ENCODE data around the gene EFCAB6. TPM values are rescaled to one million over a fixed set of nuclear protein-coding genes. Genes with fewer than 3 reads are reported as not detected.

EFCAB6 gene
- total and polyA plus RNA-seq, 3 donors from 2014 or later = 41.3 to 108 (median 81.5) TPM

DNA sequence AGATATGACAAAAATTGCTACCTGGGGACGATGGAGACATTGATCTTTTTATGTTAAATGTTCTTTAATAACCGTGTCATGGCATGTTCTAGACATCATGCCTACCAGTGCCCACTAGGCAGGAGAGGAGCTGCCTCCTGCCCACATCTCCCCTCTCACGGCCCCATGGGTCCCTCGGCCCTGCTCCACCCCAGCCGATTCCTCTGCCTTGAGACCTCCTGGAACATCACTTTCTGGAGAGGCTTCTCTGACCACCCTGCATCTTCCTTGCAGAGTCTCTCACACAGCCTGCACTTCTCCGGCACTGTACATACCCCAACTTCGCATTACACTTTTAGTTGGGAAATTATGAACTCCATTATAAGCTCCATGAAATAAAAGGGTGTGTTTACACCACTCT is 16.8 kb downstream of the EFCAB6 start:
- Histone ChIP-seq H3K36me3 (ENCODE audit: low read depth, missing control alignments) (no peaks in the 10 kb centered on the region), H3K9me3 (no peaks in the 10 kb centered on the region), H3K27me3 (no peaks in the 10 kb centered on the region), H3K27ac (no peak overlapping the region), H3K4me3 (no peak overlapping the region), H3K4me1 (no peaks in the 10 kb centered on the region)
- intact Hi-C loops (cut with DNase I; ENCODE audit: low total_unique reads) = no loop called here
- 84 to 94% methylated on average over 7 of the region's 7 CpGs for WGBS, 2 donors
- no peak for DNase-seq
- no peak for TF ChIP-seq POLR2A (IDR thresholded peaks at IDR 0.05)
- TF ChIP-seq CTCF (IDR thresholded peaks at IDR 0.05) = no peak

- DNase-seq = no peak
- no peaks in the 10 kb centered on the region for H3K27me3 ChIP-seq
- no peaks in the 10 kb centered on the region for H3K4me1 ChIP-seq
- H3K27ac ChIP-seq = no peak overlapping the region
- intact Hi-C loops (cut with DNase I; ENCODE audit: low total_unique reads) = no loop called here
- 83 to 90% methylated on average over 5 of the region's 5 CpGs for WGBS, 2 donors
- no peaks in the 10 kb centered on the region for H3K36me3 ChIP-seq (ENCODE audit: low read depth, missing control alignments)
- no peak for TF ChIP-seq POLR2A (IDR thresholded peaks at IDR 0.05)
- no peak for TF ChIP-seq CTCF (IDR thresholded peaks at IDR 0.05)
- no peaks in the 10 kb centered on the region for H3K9me3 ChIP-seq
- H3K4me3 ChIP-seq = no peak overlapping the region
Observed at GRCh38 chr22:43792905-43793304, 19.2 kb downstream of the EFCAB6 start.

GRCh38 chr22:43789452-43789851 is 22.7 kb downstream of the EFCAB6 start:
- Histone ChIP-seq H3K4me1 (no peaks in the 10 kb centered on the region), H3K9me3 (no peaks in the 10 kb centered on the region), H3K36me3 (ENCODE audit: low read depth, missing control alignments) (no peaks in the 10 kb centered on the region), H3K27me3 (no peaks in the 10 kb centered on the region), H3K27ac (no peak overlapping the region), H3K4me3 (no peak overlapping the region)
- TF ChIP-seq CTCF (IDR thresholded peaks at IDR 0.05) (no peak), POLR2A (IDR thresholded peaks at IDR 0.05) (no peak)
- WGBS, 2 donors = 40 to 46% methylated on average over 7 of the region's 7 CpGs
- intact Hi-C loops (cut with DNase I; ENCODE audit: low total_unique reads) = no loop called here
- peak; percentile 37 for DNase-seq

DNA sequence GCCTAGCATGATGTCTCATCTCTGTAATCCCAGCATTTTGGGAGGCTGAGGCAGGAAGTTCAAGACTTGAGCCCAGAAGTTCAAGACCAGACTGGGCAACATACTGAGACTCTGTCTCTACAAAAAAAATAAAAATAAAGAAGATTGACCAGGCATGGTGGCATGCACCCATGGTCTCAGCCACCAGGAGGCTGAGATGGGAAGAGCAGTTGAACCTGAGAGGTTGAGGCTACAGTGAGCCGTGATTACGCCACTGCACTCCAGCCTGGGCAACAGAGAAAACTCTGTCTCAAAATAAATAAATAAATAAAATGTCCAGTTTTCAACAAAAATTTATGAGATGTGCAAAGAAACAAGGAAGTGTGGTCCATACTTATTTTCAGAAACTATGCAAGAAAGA is 28.3 kb downstream of the EFCAB6 start:
- Histone ChIP-seq H3K4me1 (no peaks in the 10 kb centered on the region), H3K4me3 (no peak overlapping the region), H3K27ac (no peak overlapping the region), H3K27me3 (no peaks in the 10 kb centered on the region), H3K36me3 (ENCODE audit: low read depth, missing control alignments) (no peaks in the 10 kb centered on the region), H3K9me3 (no peaks in the 10 kb centered on the region)
- TF ChIP-seq CTCF (IDR thresholded peaks at IDR 0.05) (no peak), POLR2A (IDR thresholded peaks at IDR 0.05) (no peak)
- intact Hi-C loops (cut with DNase I; ENCODE audit: low total_unique reads) = no loop called here
- DNase-seq = no peak
- WGBS, 2 donors = 97% methylated on average over 2 of the region's 2 CpGs

GRCh38 chr22:43782448-43782847 is 29.7 kb downstream of the EFCAB6 start:
- Histone ChIP-seq H3K9me3 (no peaks in the 10 kb centered on the region), H3K4me3 (no peak overlapping the region), H3K4me1 (no peaks in the 10 kb centered on the region), H3K27me3 (no peaks in the 10 kb centered on the region), H3K27ac (no peak overlapping the region), H3K36me3 (ENCODE audit: low read depth, missing control alignments) (no peaks in the 10 kb centered on the region)
- intact Hi-C loops (cut with DNase I; ENCODE audit: low total_unique reads) = no loop called here
- WGBS, 2 donors = 82 to 90% methylated on average over 3 of the region's 3 CpGs
- TF ChIP-seq POLR2A (IDR thresholded peaks at IDR 0.05) (no peak), CTCF (IDR thresholded peaks at IDR 0.05) (no peak)
- DNase-seq = no peak
